Coronary artery (tissue), 2 donors: ENCODE data around the gene DRICH1.
A peak's percentile ranks its signal among the peaks of the same experiment; 100 is the strongest.

Experiments used
- DNase-seq: peaks from one replicate; pipeline ENCODE4 v3.0.0-alpha.2; 2017; ENCODE audit warnings: low spot score
- H3K27ac ChIP-seq, 2 donors: fragments of 200-600 bp; sonication (generic); one replicate each; pipeline ENCODE4 v1.5.1; 2016 to 2019
- H3K4me3 ChIP-seq: fragments of 200-600 bp; sonication (generic); 2 replicates; pipeline ENCODE4 v1.5.1; 2016; ENCODE audit warnings: mild to moderate bottlenecking, moderate library complexity
- CTCF ChIP-seq: fragments of 200-600 bp; sonication (generic); IDR thresholded peaks from one replicate; pipeline ENCODE4 v1.5.1; 2019; ENCODE audit warnings: antibody characterized with exemption

Gene DRICH1

GRCh38 chr22:23571486-23571885 is 60.6 kb downstream of the DRICH1 start:
- TF ChIP-seq CTCF, result no peak
- no peak for DNase-seq
- Histone ChIP-seq H3K27ac (no peak overlapping the region), H3K4me3 (no peak overlapping the region)

- H3K4me3 ChIP-seq, result no peak overlapping the region
- no peak for DNase-seq
- TF ChIP-seq CTCF, result no peak
- H3K27ac ChIP-seq, result no peak overlapping the region
These were observed 61.4 kb downstream of the DRICH1 start for GRCh38 chr22:23570681-23571080.

- no peak overlapping the region for H3K4me3 ChIP-seq
- DNase-seq, result no peak
- H3K27ac ChIP-seq, result no peak overlapping the region
- TF ChIP-seq CTCF, result no peak
These were observed 62.4 kb downstream of the DRICH1 start for GRCh38 chr22:23569716-23570115.

GRCh38 chr22:23569291-23569690 is 62.8 kb downstream of the DRICH1 start:
- no peak for TF ChIP-seq CTCF
- no peak for DNase-seq
- H3K27ac ChIP-seq, result no peak overlapping the region

GRCh38 chr22:23566705-23567475 is 65.2 kb downstream of the DRICH1 start:
- Histone ChIP-seq H3K27ac (no peak overlapping the region), H3K4me3 (peak overlapping the region; percentile 74)
- TF ChIP-seq CTCF, result no peak
- DNase-seq, result no peak

More at GRCh38 chr22:23569291-23569690, 62.8 kb downstream of the DRICH1 start:
- H3K4me3 ChIP-seq, result no peak overlapping the region

GRCh38 chr22:23565915-23566704 is 66.0 kb downstream of the DRICH1 start:
- Histone ChIP-seq H3K4me3 (peak overlapping the region; percentile 74), H3K27ac (no peak overlapping the region)
- DNase-seq, result no peak
- no peak for TF ChIP-seq CTCF
